Endothelial cell of umbilical vein (primary cell): ENCODE measurements around the gene MKLN1. TPM values are rescaled to one million over a fixed set of nuclear protein-coding genes. Genes with fewer than 3 reads are reported as not detected.

ENCODE experiments used
- BruUV-seq: library from RNA; stranded (reverse); fragments of 400-500 nt; replicated peaks from 2 replicates; lab custom pipeline; 2021; lab: Mats Ljungman, UMichigan
- CTCF ChIA-PET: fragments of 300-600, 350-600 bp; sonication (Branson Sonifier 250); formaldehyde crosslinking; loops from one replicate; lab custom pipeline; 2021; ENCODE audit warnings: antibody characterized with exemption, inconsistent platforms; lab: Charles Lee
- POLR2A ChIA-PET: fragments of 300-600, 350-600 bp; sonication (Branson Sonifier 250); formaldehyde crosslinking; loops from one replicate; lab custom pipeline; 2021; ENCODE audit warnings: antibody characterized with exemption, inconsistent platforms; lab: Charles Lee
- DNase-seq: peaks from one replicate; pipeline ENCODE4 v3.0.0-alpha.2; 2011; ENCODE audit warnings: low read depth, low spot score
- FAIRE-seq: peaks from 2 replicates; lab custom pipeline; 2011; peaks lifted over from hg19 to GRCh38; lab: Jason Lieb, UNC
- H2AFZ ChIP-seq: 2 replicates; pipeline ENCODE4 v1.6.0; 2012; ENCODE audit warnings: low read depth, low read length, control low read depth, inconsistent platforms
- H3K27ac ChIP-seq: 2 replicates; pipeline ENCODE4 v1.5.1; 2011; ENCODE audit warnings: low read depth, mild to moderate bottlenecking, control low read depth, low read length, moderate library complexity; ENCODE audit not compliant: insufficient read depth
- H3K27me3 ChIP-seq, 2 experiments: 2 replicates each; pipeline versions ENCODE4 v1.6.0 to v1.6.1; 2011; ENCODE audit warnings: low read length in 2 of 2, mixed read lengths in 1 of 2; ENCODE audit not compliant: control insufficient read depth in 2 of 2, insufficient read depth in 2 of 2
- H3K36me3 ChIP-seq, 2 experiments: 2 replicates in 1 of 2; 3 replicates in 1 of 2; pipeline ENCODE4 v1.5.1; 2011; ENCODE audit warnings: low read length in 2 of 2, mild to moderate bottlenecking in 1 of 2, moderate library complexity in 1 of 2; ENCODE audit not compliant: control insufficient read depth in 2 of 2, insufficient read depth in 2 of 2; ENCODE audit errors: extremely low read depth in 1 of 2
- H3K4me1 ChIP-seq: 3 replicates; pipeline ENCODE4 v1.5.1; 2011; ENCODE audit warnings: mild to moderate bottlenecking, low read length; ENCODE audit not compliant: control insufficient read depth, insufficient read depth; ENCODE audit errors: extremely low read depth
- H3K4me2 ChIP-seq: 2 replicates; pipeline ENCODE4 v1.6.1; 2011; ENCODE audit warnings: low read length, control low read depth, mixed read lengths; ENCODE audit not compliant: insufficient read depth
- H3K4me3 ChIP-seq, 3 experiments: fragments of 200-600 bp in 1 of 3; sonication (generic), shearing (Covaris generic) in 1 of 3; replicated peaks in 1 of 3; 2 replicates each; pipeline ENCODE4 v1.5.1; 2011 to 2016; ENCODE audit warnings: control low read depth in 3 of 3, low read length in 3 of 3, mild to moderate bottlenecking in 2 of 3, inconsistent platforms in 1 of 3, low read depth in 1 of 3, moderate library complexity in 1 of 3; ENCODE audit not compliant: insufficient read depth in 1 of 3
- H3K79me2 ChIP-seq: 2 replicates; pipeline ENCODE4 v1.6.0; 2012; ENCODE audit warnings: low read length, inconsistent platforms; ENCODE audit not compliant: control insufficient read depth, insufficient read depth
- H3K9ac ChIP-seq: replicated peaks from 2 replicates; pipeline ENCODE3; 2011; ENCODE audit warnings: low read length, control low read depth; ENCODE audit not compliant: insufficient read depth; ENCODE audit errors: extremely low read depth
- H3K9me1 ChIP-seq: replicated peaks from 3 replicates; pipeline ENCODE4 v1.6.0; 2011; ENCODE audit warnings: mild to moderate bottlenecking, low read length; ENCODE audit not compliant: control insufficient read depth, insufficient read depth; ENCODE audit errors: extremely low read depth
- H3K9me3 ChIP-seq: replicated peaks from 2 replicates; pipeline ENCODE4 v1.5.1; 2012; ENCODE audit warnings: low read length, inconsistent platforms; ENCODE audit not compliant: control insufficient read depth, insufficient read depth
- H4K20me1 ChIP-seq: replicated peaks from 2 replicates; pipeline ENCODE3; 2011; ENCODE audit warnings: mild to moderate bottlenecking, low read length; ENCODE audit not compliant: control insufficient read depth, insufficient read depth; ENCODE audit errors: extremely low read depth
- CTCF ChIP-seq, 2 donors: IDR thresholded peaks; 1 replicate in 1 of 2; 2 replicates in 1 of 2; pipeline ENCODE4 v1.5.1; 2011; ENCODE audit warnings: low read length in 2 of 2, mild to moderate bottlenecking in 2 of 2, moderate library complexity in 2 of 2, control low read depth in 1 of 2, inconsistent platforms in 1 of 2, low read depth in 1 of 2; ENCODE audit not compliant: insufficient read depth in 1 of 2; ENCODE audit errors: extremely low read depth in 1 of 2
- EZH2 ChIP-seq: IDR thresholded peaks from 2 replicates; pipeline ENCODE4 v1.6.1; 2012; ENCODE audit warnings: borderline replicate concordance, low read depth, mild to moderate bottlenecking, moderate library complexity, low read length, inconsistent platforms; ENCODE audit not compliant: severe bottlenecking
- FOS ChIP-seq: IDR thresholded peaks from 2 replicates; pipeline ENCODE4 v1.6.1; 2011; ENCODE audit warnings: mild to moderate bottlenecking, low read length, moderate library complexity, borderline replicate concordance; ENCODE audit not compliant: insufficient read depth
- GATA2 ChIP-seq: IDR thresholded peaks from 2 replicates; pipeline ENCODE4 v1.7.0; 2011; ENCODE audit warnings: low read depth, mild to moderate bottlenecking, moderate library complexity, mixed read lengths, low read length; ENCODE audit not compliant: insufficient read length, insufficient read depth
- JUN ChIP-seq: IDR thresholded peaks from 2 replicates; pipeline ENCODE4 v1.6.1; 2011; ENCODE audit warnings: borderline replicate concordance, low read depth; ENCODE audit not compliant: insufficient read length, insufficient read depth
- MAX ChIP-seq: IDR thresholded peaks from 2 replicates; pipeline ENCODE4 v1.6.1; 2011; ENCODE audit not compliant: insufficient read depth, insufficient read length
- MYC ChIP-seq: IDR thresholded peaks from one replicate; pipeline ENCODE4 v1.6.1; 2011; ENCODE audit warnings: mild to moderate bottlenecking, low read depth, low read length
- POLR2A ChIP-seq: IDR thresholded peaks from 2 replicates; pipeline ENCODE4 v1.6.1; 2012; ENCODE audit warnings: low read depth, mild to moderate bottlenecking, control low read depth, low read length
- POLR2AphosphoS5 ChIP-seq: IDR thresholded peaks from 2 replicates; pipeline ENCODE4 v1.6.1; 2012; ENCODE audit warnings: low read depth, mild to moderate bottlenecking, control low read depth, low read length, moderate library complexity; ENCODE audit not compliant: insufficient read depth
- dilution Hi-C: fragments of 300-500 bp; cut with MboI; formaldehyde crosslinking; loops from one replicate; pipeline ENCODE4 v1.15.0; 2019; ENCODE audit warnings: low sequenced_read_pairs; ENCODE audit not compliant: extremely low pct_ligation_motif_present
- intact Hi-C: fragments of 100-400 bp; cut with micrococcal nuclease; formaldehyde crosslinking; loops from one replicate; pipeline ENCODE4 v1.10.0; 2022
- polyA plus RNA-seq, 4 experiments: library from polyadenylated mRNA; depleted of rRNA in 3 of 4; stranded (reverse) in 3 of 4; unstranded in 1 of 4; fragments of >200 nt; gene quantifications; 2 replicates each; pipeline versions ENCODE4 v1.2.1 to v1.2.3, GENCODE V29; 2011 to 2012; ENCODE audit warnings: missing spikeins in 1 of 4
- total RNA-seq: library from RNA; stranded (reverse); gene quantifications from 2 replicates; pipeline ENCODE4 v1.2.3, GENCODE V29; 2021

MKLN1 gene
- total and polyA plus RNA-seq, 2 donors (not counting 3 experiments of a cell fraction or from before 2014, with no cell fraction given), result 12.2 to 32.1 TPM

- Histone ChIP-seq H3K9me1 (peaks cover 3% of the 10 kb centered on the region), H2AFZ (no peak overlapping the region), H3K4me2 (no peak overlapping the region), H3K4me3 (no peak overlapping the region), H3K36me3 (no peaks in the 10 kb centered on the region), H3K9ac (no peak overlapping the region), H3K4me1 (no peaks in the 10 kb centered on the region), H3K27ac (no peak overlapping the region), H3K27me3 (no peaks in the 10 kb centered on the region), H3K9me3 (no peaks in the 10 kb centered on the region), H3K79me2 (peaks cover 81% of the 10 kb centered on the region), H4K20me1 (peaks cover 19% of the 10 kb centered on the region)
- dilution Hi-C loops, result no loop called here
- no peak for TF ChIP-seq JUN
- no peak for TF ChIP-seq CTCF (IDR thresholded peaks at IDR 0.05; ENCODE audit: extremely low read depth in 1 of 2, insufficient read depth in 1 of 2, low read depth in 1 of 2, low read length in 2 of 2)
- TF ChIP-seq FOS, result no peak
- no peak for TF ChIP-seq POLR2A
- TF ChIP-seq EZH2, result no peak
- no peak for TF ChIP-seq GATA2
- TF ChIP-seq MYC, result no peak
- no peak for TF ChIP-seq POLR2AphosphoS5
- TF ChIP-seq MAX, result no peak
- no TSS peak for BruUV-seq
- ChIA-PET CTCF (interaction anchor here (1.4 to 1.5 kb wide), 3 partner anchors 8 to 26 kb away, joined by 3 to 5 read pairs (median 3); no protein-coding TSS in a partner anchor), POLR2A (no interaction called here)
- peak; percentile 36 for DNase-seq
- intact Hi-C loops, result no loop called here
- no peak for FAIRE-seq
Measured at GRCh38 chr7:131365838-131366237, 38.2 kb downstream of the MKLN1 start.
